Urinary bladder (tissue), 4 donors: ENCODE measurements around the gene NEUROD2. TPM values are rescaled to one million over a fixed set of nuclear protein-coding genes. Genes with fewer than 3 reads are reported as not detected.
A peak's percentile ranks its signal among the peaks of the same experiment; 100 is the strongest.

Experiments
- DNase-seq: peaks from one replicate; pipeline ENCODE4 v3.0.0-alpha.2; 2015; ENCODE audit errors: extremely low spot score
- H3K27ac ChIP-seq: one replicate; pipeline ENCODE4 v1.5.1; 2013; ENCODE audit warnings: low read depth, mild to moderate bottlenecking, moderate library complexity
- H3K36me3 ChIP-seq: one replicate; pipeline ENCODE4 v1.6.1; 2013; ENCODE audit warnings: mild to moderate bottlenecking, moderate library complexity; ENCODE audit not compliant: insufficient read depth
- H3K4me1 ChIP-seq: one replicate; pipeline ENCODE4 v1.6.1; 2013; ENCODE audit warnings: mild to moderate bottlenecking, moderate library complexity; ENCODE audit not compliant: insufficient read depth
- H3K4me3 ChIP-seq: one replicate; pipeline ENCODE4 v1.5.1; 2013; ENCODE audit warnings: low read depth, low read length
- WGBS: extraction: QIAGEN DNeasy Blood & Tissue Kit; methylation state at CpG from one replicate; pipeline ENCODE4 v1.1.7; 2013; 5-methylcytosine and 5-hydroxymethylcytosine counted together
- polyA plus RNA-seq: library from polyadenylated mRNA; stranded (reverse); fragments of 200-250 nt; gene quantifications from one replicate; pipeline ENCODE4 v1.2.3, GENCODE V29; 2013
- total RNA-seq: library from RNA; depleted of rRNA; stranded (reverse); fragments of >200 nt; gene quantifications from one replicate; pipeline ENCODE4 v1.2.3, GENCODE V29; 2014
- donor health status: healthy with polysubstance abuse.
- donor health status: healthy.

The NEUROD2 gene
- total and polyA plus RNA-seq, 2 donors, result not detected

GRCh38 chr17:39618246-39618913 lies 10.7 kb upstream of the NEUROD2 start:
- Histone ChIP-seq H3K27ac (no peak overlapping the region), H3K4me3 (peak overlapping the region; percentile 54), H3K4me1 (no peaks in the 10 kb centered on the region), H3K36me3 (no peaks in the 10 kb centered on the region)
- DNase-seq, result no peak
- WGBS, result 3% methylated on average over 33 of the region's 33 CpGs

- no peak overlapping the region for H3K27ac ChIP-seq
- under 1% methylated on average over 79 of the region's 79 CpGs for WGBS
Observed at GRCh38 chr17:39617446-39618245, 9.9 kb upstream of the NEUROD2 start.

GRCh38 chr17:39617100-39617445 lies 9.4 kb upstream of the NEUROD2 start:
- DNase-seq, result no peak
- H3K4me1 ChIP-seq, result no peaks in the 10 kb centered on the region
- WGBS, result 81% methylated on average over 3 of the region's 3 CpGs
- no peak overlapping the region for H3K27ac ChIP-seq
- no peaks in the 10 kb centered on the region for H3K36me3 ChIP-seq
- H3K4me3 ChIP-seq, result peak overlapping the region; percentile 54

More at GRCh38 chr17:39617446-39618245, 9.9 kb upstream of the NEUROD2 start:
- Histone ChIP-seq H3K36me3 (no peaks in the 10 kb centered on the region), H3K4me3 (peak overlapping the region; percentile 54), H3K4me1 (no peaks in the 10 kb centered on the region)
- DNase-seq, result no peak

GRCh38 chr17:39615434-39615833 lies 7.7 kb upstream of the NEUROD2 start:
- 48% methylated on average over 6 of the region's 6 CpGs for WGBS
- no peak overlapping the region for H3K4me3 ChIP-seq
- DNase-seq, result no peak
- H3K27ac ChIP-seq, result no peak overlapping the region
- H3K36me3 ChIP-seq, result no peaks in the 10 kb centered on the region
- no peaks in the 10 kb centered on the region for H3K4me1 ChIP-seq

GRCh38 chr17:39614545-39615157 lies 6.9 kb upstream of the NEUROD2 start:
- 87% methylated on average over 3 of the region's 3 CpGs for WGBS

GRCh38 chr17:39612935-39613464 lies 5.3 kb upstream of the NEUROD2 start:
- DNase-seq, result no peak
- Histone ChIP-seq H3K27ac (no peak overlapping the region), H3K4me3 (no peak overlapping the region), H3K4me1 (no peaks in the 10 kb centered on the region), H3K36me3 (no peaks in the 10 kb centered on the region)
- 65% methylated on average over 7 of the region's 7 CpGs for WGBS

More at GRCh38 chr17:39614545-39615157, 6.9 kb upstream of the NEUROD2 start:
- H3K4me1 ChIP-seq, result no peaks in the 10 kb centered on the region
- no peak overlapping the region for H3K27ac ChIP-seq
- H3K4me3 ChIP-seq, result no peak overlapping the region
- no peaks in the 10 kb centered on the region for H3K36me3 ChIP-seq
- DNase-seq, result no peak

GRCh38 chr17:39612291-39612894 lies 4.7 kb upstream of the NEUROD2 start:
- no peak for DNase-seq
- 71% methylated on average over 22 of the region's 22 CpGs for WGBS
- Histone ChIP-seq H3K36me3 (no peaks in the 10 kb centered on the region), H3K27ac (no peak overlapping the region), H3K4me3 (no peak overlapping the region), H3K4me1 (no peaks in the 10 kb centered on the region)

GRCh38 chr17:39611401-39612112 lies 3.8 kb upstream of the NEUROD2 start:
- Histone ChIP-seq H3K4me1 (peaks cover 4% of the 10 kb centered on the region), H3K27ac (no peak overlapping the region), H3K36me3 (no peaks in the 10 kb centered on the region), H3K4me3 (no peak overlapping the region)
- 80% methylated on average over 9 of the region's 9 CpGs for WGBS
- no peak for DNase-seq

- H3K4me3 ChIP-seq, result no peak overlapping the region
- no peaks in the 10 kb centered on the region for H3K36me3 ChIP-seq
- no peak for DNase-seq
- H3K27ac ChIP-seq, result no peak overlapping the region
- 82% methylated on average over 4 of the region's 4 CpGs for WGBS
- H3K4me1 ChIP-seq, result peaks cover 7% of the 10 kb centered on the region
Observed at GRCh38 chr17:39609416-39610025, 1.8 kb upstream of the NEUROD2 start.

GRCh38 chr17:39608142-39608981 lies 642 bp upstream of the NEUROD2 start:
- Histone ChIP-seq H3K27ac (no peak overlapping the region), H3K4me1 (peaks cover 8% of the 10 kb centered on the region), H3K36me3 (no peaks in the 10 kb centered on the region), H3K4me3 (no peak overlapping the region)
- no peak for DNase-seq
- WGBS, result 9% methylated on average over 15 of the region's 15 CpGs

GRCh38 chr17:39607057-39607850 lies 466 bp downstream of the NEUROD2 start:
- H3K4me3 ChIP-seq, result peak overlapping the region; percentile 15
- H3K27ac ChIP-seq, result no peak overlapping the region
- 2% methylated on average over 40 of the region's 40 CpGs for WGBS
- H3K4me1 ChIP-seq, result peaks cover 8% of the 10 kb centered on the region
- H3K36me3 ChIP-seq, result no peaks in the 10 kb centered on the region
- DNase-seq, result no peak
